Peyer's patch (tissue), 4 donors: ENCODE measurements around the gene USB1. TPM values are rescaled to one million over a fixed set of nuclear protein-coding genes. Genes with fewer than 3 reads are reported as not detected.

Experiments used
- DNase-seq, 3 donors: peaks; one replicate each; pipeline ENCODE4 v3.0.0-alpha.2; 2017 to 2019
- H3K27ac ChIP-seq, 4 donors: fragments of 200-600 bp; sonication (generic); one replicate each; pipeline ENCODE4 v1.5.1; 2016 to 2019
- H3K27me3 ChIP-seq, 2 donors: fragments of 200-600 bp; sonication (generic); one replicate each; pipeline ENCODE4 v1.5.1; 2019
- H3K36me3 ChIP-seq, 3 donors: fragments of 200-600 bp; sonication (generic); one replicate each; pipeline ENCODE4 v1.5.1; 2016 to 2019
- H3K4me1 ChIP-seq, 4 donors: fragments of 200-600 bp; sonication (generic); one replicate each; pipeline ENCODE4 v1.5.1; 2016 to 2019
- H3K4me3 ChIP-seq, 4 donors: fragments of 200-600 bp; sonication (generic); 1 replicate in 3 of 4; 2 replicates in 1 of 4; pipeline ENCODE4 v1.5.1; 2016 to 2019; ENCODE audit warnings: mild to moderate bottlenecking in 1 of 4
- H3K9me3 ChIP-seq, 4 donors: fragments of 200-600 bp; sonication (generic); one replicate each; pipeline ENCODE4 v1.5.1; 2016 to 2019; ENCODE audit warnings: mild to moderate bottlenecking in 1 of 4
- POLR2A ChIP-seq, 2 donors: fragments of 450-650 bp; IDR thresholded peaks; one replicate each; pipeline ENCODE4 v1.5.1; 2017; ENCODE audit warnings: antibody characterized with exemption in 2 of 2, mild to moderate bottlenecking in 2 of 2, moderate library complexity in 2 of 2
- total RNA-seq, 4 donors: library from RNA; depleted of rRNA; stranded (reverse); fragments of >200 nt; gene quantifications; one replicate each; pipeline ENCODE4 v1.1.0, GENCODE V29; 2016
- TF ChIP-seq, protein P1 (sequence below), 6 experiments: fragments of 450-650 bp in 4 of 6; fragments of 200-600 bp in 2 of 6; sonication (generic) in 1 of 6; IDR thresholded peaks; one replicate each; pipeline ENCODE4 v1.5.1; 2017 to 2019; ENCODE audit warnings: antibody characterized with exemption in 6 of 6, mild to moderate bottlenecking in 3 of 6, moderate library complexity in 1 of 6

USB1 gene
- total RNA-seq, 4 donors from 2014 or later: 25.6 to 80.0 (median 42.7) TPM

DNA sequence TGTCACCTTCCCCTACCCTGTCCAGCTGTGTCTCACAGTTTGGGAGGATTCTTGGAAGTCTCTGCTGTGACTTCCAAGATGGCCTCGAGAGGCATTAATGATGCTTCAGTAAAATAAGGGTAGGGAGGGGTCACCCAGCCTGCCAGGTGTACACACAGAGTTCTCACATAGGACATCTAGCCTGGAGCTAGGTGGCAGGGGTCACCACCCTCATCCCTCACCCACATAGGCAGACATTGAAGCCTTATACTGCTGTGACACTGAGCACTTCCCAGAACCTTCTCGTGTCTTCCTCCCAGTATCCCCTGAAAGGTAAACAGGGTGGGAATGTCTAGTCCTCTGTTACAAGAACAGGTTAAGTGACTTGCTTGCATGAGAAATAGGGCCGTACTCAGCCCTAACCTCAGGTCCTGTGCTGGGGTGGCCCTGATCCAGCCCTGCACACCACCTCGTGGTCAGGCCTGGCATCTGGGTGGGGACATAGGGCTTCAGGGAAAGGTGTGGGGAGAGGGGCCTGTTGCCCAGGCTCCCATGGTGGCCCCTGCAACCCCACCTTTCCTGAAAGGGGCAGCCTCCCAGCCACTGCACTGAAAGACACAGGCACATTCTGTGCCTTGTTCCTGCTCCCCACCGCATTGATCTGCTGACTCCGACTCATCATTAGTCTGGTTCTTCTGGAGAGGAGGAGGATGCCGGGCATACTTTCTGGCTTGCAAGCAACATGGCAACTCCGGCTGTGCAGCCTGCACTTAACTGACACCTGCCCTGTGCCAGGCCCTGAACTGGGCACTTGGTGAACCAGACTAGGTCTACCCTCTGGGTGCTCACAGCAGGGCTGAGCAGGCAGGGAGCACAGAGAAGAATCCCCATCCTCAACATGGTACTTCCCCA lies 20.7 kb downstream of the USB1 start:
- Histone ChIP-seq H3K4me3 (no peak overlapping the region), H3K27ac (peak overlapping the region in 2 of 4 donors; percentile 45 to 63), H3K27me3 (no peaks in the 10 kb centered on the region), H3K36me3 (peaks cover 0 to 13% (median 0%) of the 10 kb centered on the region in 3 donors), H3K4me1 (peaks cover 0 to 41% (median 8%) of the 10 kb centered on the region in 4 donors), H3K9me3 (no peaks in the 10 kb centered on the region)
- TF ChIP-seq, protein P1, sequence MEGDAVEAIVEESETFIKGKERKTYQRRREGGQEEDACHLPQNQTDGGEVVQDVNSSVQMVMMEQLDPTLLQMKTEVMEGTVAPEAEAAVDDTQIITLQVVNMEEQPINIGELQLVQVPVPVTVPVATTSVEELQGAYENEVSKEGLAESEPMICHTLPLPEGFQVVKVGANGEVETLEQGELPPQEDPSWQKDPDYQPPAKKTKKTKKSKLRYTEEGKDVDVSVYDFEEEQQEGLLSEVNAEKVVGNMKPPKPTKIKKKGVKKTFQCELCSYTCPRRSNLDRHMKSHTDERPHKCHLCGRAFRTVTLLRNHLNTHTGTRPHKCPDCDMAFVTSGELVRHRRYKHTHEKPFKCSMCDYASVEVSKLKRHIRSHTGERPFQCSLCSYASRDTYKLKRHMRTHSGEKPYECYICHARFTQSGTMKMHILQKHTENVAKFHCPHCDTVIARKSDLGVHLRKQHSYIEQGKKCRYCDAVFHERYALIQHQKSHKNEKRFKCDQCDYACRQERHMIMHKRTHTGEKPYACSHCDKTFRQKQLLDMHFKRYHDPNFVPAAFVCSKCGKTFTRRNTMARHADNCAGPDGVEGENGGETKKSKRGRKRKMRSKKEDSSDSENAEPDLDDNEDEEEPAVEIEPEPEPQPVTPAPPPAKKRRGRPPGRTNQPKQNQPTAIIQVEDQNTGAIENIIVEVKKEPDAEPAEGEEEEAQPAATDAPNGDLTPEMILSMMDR (IDR thresholded peaks at IDR 0.05): no peak
- TF ChIP-seq POLR2A (IDR thresholded peaks at IDR 0.05): no peak
- DNase-seq: no peak

DNA sequence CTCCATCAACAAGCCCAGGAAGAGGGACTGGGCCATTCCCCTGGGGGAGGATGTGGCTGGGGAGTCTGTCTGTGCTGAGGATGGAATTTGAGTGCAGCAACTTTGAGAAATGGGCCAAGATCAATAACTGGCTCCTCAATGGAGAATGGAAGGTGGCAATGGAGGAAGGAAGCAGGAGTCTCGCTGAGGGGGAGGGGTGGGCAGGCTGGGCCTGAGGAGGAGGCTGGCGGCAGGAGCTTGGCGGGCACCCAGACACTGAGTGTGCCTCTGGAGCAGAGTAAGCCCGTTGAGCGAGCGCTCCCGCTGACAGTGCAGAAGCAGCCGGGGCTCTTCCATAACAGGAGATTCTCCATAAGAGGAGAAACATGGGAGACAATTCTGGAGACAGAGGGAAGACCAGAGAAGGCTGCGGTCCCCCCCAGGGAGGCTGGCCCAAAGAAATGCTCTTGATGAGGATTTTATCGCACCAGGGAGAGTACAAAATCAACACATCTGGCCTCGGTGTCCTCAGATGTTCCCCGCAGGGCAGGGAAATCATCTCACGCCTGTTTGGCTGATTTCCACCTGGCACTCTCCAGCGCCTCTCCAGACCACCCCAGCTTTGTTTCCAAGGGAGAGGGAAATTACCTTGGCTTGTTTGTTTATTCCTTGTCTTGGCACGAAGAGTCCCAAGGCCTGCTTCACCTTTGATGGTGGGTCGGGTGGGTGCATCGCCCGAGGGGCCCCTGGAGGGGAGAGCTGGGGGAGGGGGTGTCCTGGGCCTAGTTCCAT lies 21.6 kb downstream of the USB1 start:
- Histone ChIP-seq H3K27me3 (no peaks in the 10 kb centered on the region), H3K27ac (peak overlapping the region in 2 of 4 donors; percentile 45 to 63), H3K4me1 (peaks cover 0 to 50% (median 10%) of the 10 kb centered on the region in 4 donors), H3K36me3 (peaks cover 0 to 9% (median 0%) of the 10 kb centered on the region in 3 donors), H3K9me3 (no peaks in the 10 kb centered on the region), H3K4me3 (no peak overlapping the region)
- no peak for TF ChIP-seq POLR2A (IDR thresholded peaks at IDR 0.05)
- TF ChIP-seq, protein P1 (IDR thresholded peaks at IDR 0.05): no peak
- DNase-seq: peak in 1 of 3 donors; percentile 65

DNA sequence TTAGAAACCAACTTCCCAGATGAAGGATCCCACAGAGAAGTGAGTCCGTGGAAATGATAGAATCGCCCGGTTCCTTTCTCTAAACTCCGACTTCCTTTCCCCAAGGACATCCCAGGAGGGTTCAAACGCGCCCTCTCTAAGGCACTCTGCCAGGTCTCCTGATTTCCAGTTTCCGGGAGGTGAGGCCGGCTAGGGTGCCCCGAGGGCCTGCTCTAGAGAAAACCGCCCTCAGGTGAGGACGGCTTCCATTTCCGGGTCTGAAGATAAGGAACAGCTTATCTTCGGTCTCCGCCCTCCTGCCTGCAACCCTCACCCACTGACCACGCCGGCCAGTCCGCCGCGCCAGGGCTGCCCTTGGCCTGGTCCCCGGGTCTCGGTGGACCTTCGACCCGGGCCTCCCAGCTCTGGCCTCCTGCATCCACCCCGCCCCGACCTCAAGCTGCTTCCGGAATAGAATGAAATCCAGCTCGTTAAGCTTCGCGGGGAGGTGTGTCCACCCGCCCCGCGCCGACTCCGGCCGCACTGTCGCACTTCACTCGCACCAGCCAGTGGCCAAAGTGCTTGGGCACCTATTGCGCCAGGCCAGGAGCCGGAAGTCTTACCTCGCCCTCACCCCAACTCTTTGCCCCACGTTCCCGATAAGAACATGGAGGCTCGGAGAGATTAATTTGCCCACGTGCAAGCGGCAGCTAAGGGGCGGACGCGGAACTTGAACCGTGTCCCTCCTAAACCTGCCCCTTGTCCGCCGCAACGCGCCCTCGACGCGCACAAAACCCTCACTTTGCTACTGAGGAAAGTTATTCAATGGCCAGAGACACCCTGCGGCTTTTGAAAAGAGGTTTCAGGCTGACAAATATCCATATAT lies 23.5 kb downstream of the USB1 start:
- peak; percentile 25 to 93 (median 90) for DNase-seq
- Histone ChIP-seq H3K36me3 (no peaks in the 10 kb centered on the region), H3K27ac (peak overlapping the region; percentile 4 to 94 (median 90)), H3K27me3 (no peaks in the 10 kb centered on the region), H3K9me3 (no peaks in the 10 kb centered on the region), H3K4me3 (peak overlapping the region; percentile 65 to 92 (median 76)), H3K4me1 (peaks cover 0 to 66% (median 10%) of the 10 kb centered on the region in 4 donors)
- TF ChIP-seq POLR2A (IDR thresholded peaks at IDR 0.05): peak; percentile 39 to 47
- TF ChIP-seq, protein P1 (IDR thresholded peaks at IDR 0.05): peak in 1 of 6 experiments; percentile 4

DNA sequence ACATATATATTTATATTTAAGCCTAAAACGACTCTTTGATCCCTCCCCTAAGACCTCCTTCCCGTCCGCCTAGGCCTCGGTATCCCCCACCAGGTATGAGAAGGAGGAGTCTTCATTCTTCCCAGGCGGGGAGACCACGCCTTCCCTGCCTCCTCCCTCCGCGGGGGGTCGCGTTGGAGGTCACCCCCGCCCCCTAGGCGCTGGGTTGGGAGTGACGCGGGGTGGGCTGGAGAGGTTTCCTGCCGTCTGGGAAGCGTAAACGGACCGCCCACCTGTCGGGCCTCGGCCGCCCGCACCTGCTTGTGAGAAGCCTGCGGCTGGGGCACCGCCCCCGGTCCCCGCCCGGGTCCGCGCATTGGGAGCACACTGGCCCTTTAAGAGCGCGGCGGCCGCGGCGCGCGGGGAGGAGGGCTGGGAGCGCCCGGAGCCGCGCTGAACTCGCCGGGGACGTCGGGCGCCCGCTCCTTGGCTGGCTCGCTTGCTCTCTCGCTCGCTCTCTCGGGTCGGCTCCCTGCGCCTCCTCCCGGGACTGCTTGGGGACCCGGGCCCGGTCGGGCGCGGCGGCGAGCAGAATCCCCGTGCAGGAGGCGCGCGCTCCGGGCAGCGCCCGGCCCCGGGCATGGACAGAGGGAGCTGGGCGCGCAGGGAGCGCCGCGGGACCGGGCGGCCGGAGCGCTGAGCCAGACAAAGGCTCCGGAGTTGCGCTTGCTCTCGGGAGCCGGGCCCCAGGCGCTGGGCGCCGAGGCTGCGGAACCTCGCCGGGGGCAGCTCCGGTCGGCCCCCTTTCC lies 24.3 kb downstream of the USB1 start, which contains the start of gene MMP15:
Gene MMP15, plus strand, starts transcription at position 404 of the 788 bp plus-strand sequence. CDS start 597 bp downstream, outside the sequence.
- Histone ChIP-seq H3K4me3 (peak within 1 kb of the TSS; percentile 65 to 92 (median 76)), H3K27me3 (no peaks in the 10 kb centered on the region), H3K27ac (peak within 1 kb of the TSS; percentile 64 to 94 (median 90)), H3K36me3 (no peaks in the 10 kb centered on the region), H3K9me3 (no peaks in the 10 kb centered on the region), H3K4me1 (peaks cover 0 to 71% (median 10%) of the 10 kb centered on the region in 4 donors)
- TF ChIP-seq, protein P1 (IDR thresholded peaks at IDR 0.05): peak in 1 of 6 experiments; percentile 2
- peak; percentile 86 to 90 for TF ChIP-seq POLR2A (IDR thresholded peaks at IDR 0.05)
- DNase-seq: peak; percentile 47 to 96 (median 93)
